Thoracic aorta (tissue), 2 donors: ENCODE data around the gene CCNQ. TPM values are rescaled to one million over a fixed set of nuclear protein-coding genes. Genes with fewer than 3 reads are reported as not detected.

ENCODE experiments used
- ATAC-seq: fragments of 150-250 bp; one replicate; pipeline ENCODE4 v1.8.0; 2017; ENCODE audit warnings: low read depth; ENCODE audit not compliant: insufficient number of reproducible peaks, low FRiP score
- DNase-seq: peaks from one replicate; pipeline ENCODE4 v3.0.0-alpha.2; 2020; ENCODE audit warnings: low spot score
- H3K27ac ChIP-seq, 2 donors: fragments of 200-600 bp; sonication (generic); 1 replicate in 1 of 2; 2 replicates in 1 of 2; pipeline ENCODE4 v1.5.1; 2016; ENCODE audit warnings: mild to moderate bottlenecking in 2 of 2, moderate library complexity in 2 of 2
- H3K27me3 ChIP-seq: fragments of 200-600 bp; sonication (generic); replicated peaks from 2 replicates; pipeline ENCODE4 v1.6.0; 2016; ENCODE audit warnings: mild to moderate bottlenecking; ENCODE audit not compliant: insufficient read depth
- H3K36me3 ChIP-seq: fragments of 200-600 bp; sonication (generic); one replicate; pipeline ENCODE4 v1.5.1; 2016
- H3K4me1 ChIP-seq, 2 donors: fragments of 200-600 bp; sonication (generic); 1 replicate in 1 of 2; 2 replicates in 1 of 2; pipeline versions ENCODE4 v1.5.1 to v1.6.0; 2016; ENCODE audit warnings: low read depth in 2 of 2, mild to moderate bottlenecking in 1 of 2; ENCODE audit not compliant: control insufficient read depth in 1 of 2
- H3K4me3 ChIP-seq: fragments of 200-600 bp; sonication (generic); 2 replicates; pipeline ENCODE4 v1.5.1; 2016; ENCODE audit warnings: mild to moderate bottlenecking
- H3K9me3 ChIP-seq: fragments of 200-600 bp; sonication (generic); 2 replicates; pipeline ENCODE4 v1.5.1; 2016
- total RNA-seq, 2 donors: library from RNA; depleted of rRNA; stranded (reverse); fragments of >200 nt; gene quantifications; one replicate each; pipeline versions ENCODE4 v1.1.0 to v1.2.3, GENCODE V29; 2016
- TF ChIP-seq, protein P1 (sequence below): fragments of 200-600 bp; sonication (generic); IDR thresholded peaks from one replicate; pipeline ENCODE4 v1.5.1; 2019; ENCODE audit warnings: antibody characterized with exemption

The CCNQ gene
- total RNA-seq, 2 donors from 2014 or later, result 27.2 to 36.3 TPM

DNA sequence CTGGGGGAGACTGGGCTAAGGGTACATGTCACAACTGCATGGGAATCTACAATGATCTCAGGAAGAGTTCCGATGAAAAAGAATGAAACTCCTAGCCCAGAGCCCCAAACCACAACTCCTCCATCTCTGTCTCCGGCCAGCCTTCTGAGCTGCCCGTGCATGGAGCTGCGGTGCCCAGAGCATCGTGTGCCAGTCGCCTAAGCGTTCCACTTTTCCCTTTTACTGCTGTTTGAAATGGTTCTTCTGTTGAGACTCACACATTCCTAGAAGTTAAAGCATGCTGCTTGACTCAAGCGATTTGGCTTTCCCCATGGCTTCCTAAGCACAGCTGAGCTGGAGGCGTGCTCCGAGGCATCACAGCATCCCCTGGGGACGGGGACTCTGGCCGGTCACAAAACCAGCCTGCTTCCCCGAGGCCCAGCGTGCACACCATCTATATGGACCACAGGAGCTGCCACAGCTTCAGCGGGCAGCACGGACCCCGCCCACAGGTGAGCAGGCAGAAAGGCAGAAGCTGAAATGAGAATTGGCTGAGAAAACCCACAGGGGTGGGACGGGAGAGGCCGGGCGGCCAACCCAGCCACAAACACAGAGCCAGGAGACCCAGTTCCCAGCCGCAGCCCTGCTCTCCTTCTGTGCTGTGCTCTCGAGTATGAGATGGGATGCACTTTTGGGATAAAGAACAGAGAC lies 5.0 kb downstream of the CCNQ start:
- TF ChIP-seq, protein P1, sequence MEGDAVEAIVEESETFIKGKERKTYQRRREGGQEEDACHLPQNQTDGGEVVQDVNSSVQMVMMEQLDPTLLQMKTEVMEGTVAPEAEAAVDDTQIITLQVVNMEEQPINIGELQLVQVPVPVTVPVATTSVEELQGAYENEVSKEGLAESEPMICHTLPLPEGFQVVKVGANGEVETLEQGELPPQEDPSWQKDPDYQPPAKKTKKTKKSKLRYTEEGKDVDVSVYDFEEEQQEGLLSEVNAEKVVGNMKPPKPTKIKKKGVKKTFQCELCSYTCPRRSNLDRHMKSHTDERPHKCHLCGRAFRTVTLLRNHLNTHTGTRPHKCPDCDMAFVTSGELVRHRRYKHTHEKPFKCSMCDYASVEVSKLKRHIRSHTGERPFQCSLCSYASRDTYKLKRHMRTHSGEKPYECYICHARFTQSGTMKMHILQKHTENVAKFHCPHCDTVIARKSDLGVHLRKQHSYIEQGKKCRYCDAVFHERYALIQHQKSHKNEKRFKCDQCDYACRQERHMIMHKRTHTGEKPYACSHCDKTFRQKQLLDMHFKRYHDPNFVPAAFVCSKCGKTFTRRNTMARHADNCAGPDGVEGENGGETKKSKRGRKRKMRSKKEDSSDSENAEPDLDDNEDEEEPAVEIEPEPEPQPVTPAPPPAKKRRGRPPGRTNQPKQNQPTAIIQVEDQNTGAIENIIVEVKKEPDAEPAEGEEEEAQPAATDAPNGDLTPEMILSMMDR, result no peak
- ATAC-seq (no peak), DNase-seq (no peak)
- Histone ChIP-seq H3K36me3 (peaks cover 4% of the 10 kb centered on the region), H3K9me3 (no peaks in the 10 kb centered on the region), H3K4me1 (peaks cover 0 to 13% of the 10 kb centered on the region in 2 donors), H3K4me3 (no peak overlapping the region), H3K27ac (no peak overlapping the region), H3K27me3 (no peaks in the 10 kb centered on the region)

GRCh38 chrX:153592966-153593688 lies 5.8 kb downstream of the CCNQ start:
- Histone ChIP-seq H3K27me3 (no peaks in the 10 kb centered on the region), H3K27ac (no peak overlapping the region), H3K9me3 (no peaks in the 10 kb centered on the region), H3K36me3 (peaks cover 4% of the 10 kb centered on the region), H3K4me1 (peaks cover 0 to 12% of the 10 kb centered on the region in 2 donors), H3K4me3 (no peak overlapping the region)
- DNase-seq, result no peak
- ATAC-seq, result no peak
- TF ChIP-seq, protein P1, result no peak

DNA sequence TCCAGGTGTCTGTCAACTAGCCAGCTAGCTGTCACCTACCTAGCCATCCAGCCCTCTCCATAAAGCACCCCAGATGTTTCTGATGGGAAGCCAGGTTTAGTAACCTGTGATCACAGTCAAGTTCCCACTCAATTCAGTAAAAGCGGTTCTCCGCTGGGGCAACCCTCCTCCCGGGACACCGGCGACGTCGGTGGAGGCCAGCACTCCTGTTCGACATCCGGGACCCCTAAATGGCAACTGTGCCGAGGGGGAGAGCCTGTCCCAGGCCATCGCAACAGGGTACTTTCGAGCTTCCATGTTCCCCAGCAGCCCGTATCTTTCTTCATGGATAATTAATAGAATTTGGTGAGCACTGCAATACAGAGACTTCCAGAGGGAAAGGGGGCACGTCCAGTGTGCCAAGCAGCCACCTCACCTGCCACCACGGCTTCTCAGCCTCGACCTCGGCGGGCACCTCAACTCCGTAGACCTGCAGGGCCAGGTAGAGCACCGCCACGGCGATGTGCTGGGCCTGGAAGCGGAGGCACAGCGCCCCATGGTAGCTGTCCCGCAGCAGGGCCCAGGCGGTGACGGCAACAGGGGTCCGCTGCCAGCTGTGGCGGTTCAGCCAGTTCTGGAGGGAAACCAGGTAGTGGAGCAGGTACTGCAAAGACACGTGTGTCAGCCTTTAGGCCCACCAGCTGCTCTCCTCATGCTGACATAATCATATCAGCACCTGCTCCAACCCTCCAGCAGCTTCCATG lies 6.7 kb downstream of the CCNQ start:
- no peaks in the 10 kb centered on the region for H3K27me3 ChIP-seq
- no peaks in the 10 kb centered on the region for H3K9me3 ChIP-seq
- H3K27ac ChIP-seq, result no peak overlapping the region
- ATAC-seq, result no peak
- H3K4me3 ChIP-seq, result no peak overlapping the region
- DNase-seq, result no peak
- TF ChIP-seq, protein P1, result no peak
- peaks cover 4% of the 10 kb centered on the region for H3K36me3 ChIP-seq
- H3K4me1 ChIP-seq, result peaks cover 0 to 5% of the 10 kb centered on the region in 2 donors

- TF ChIP-seq, protein P1, result no peak
- DNase-seq (no peak), ATAC-seq (no peak)
- Histone ChIP-seq H3K9me3 (no peaks in the 10 kb centered on the region), H3K4me1 (peaks cover 0 to 5% of the 10 kb centered on the region in 2 donors), H3K4me3 (no peak overlapping the region), H3K27me3 (no peaks in the 10 kb centered on the region), H3K36me3 (peaks cover 4% of the 10 kb centered on the region), H3K27ac (no peak overlapping the region)
Observed at GRCh38 chrX:153590961-153591956, 7.7 kb downstream of the CCNQ start.
